ENCODE measurements around the gene LGALS9B.
"Not testable (repeated sequence)": the region's sequence is repeated elsewhere in the genome, so short reads cannot be mapped to it uniquely, and the experiment has no call there.

- not testable (repeated sequence) for TF ChIP-seq PPARA (CRISPR knock-in tag; IDR thresholded peaks at IDR 0.05; ENCODE audit: borderline replicate concordance); RARB (CRISPR knock-in tag; IDR thresholded peaks at IDR 0.05); ZNF8 (CRISPR knock-in tag; IDR thresholded peaks at IDR 0.05); PATZ1 (CRISPR knock-in tag; IDR thresholded peaks at IDR 0.05; ENCODE audit: borderline replicate concordance); ZFP30 (CRISPR knock-in tag; IDR thresholded peaks at IDR 0.05); TOX (CRISPR knock-in tag; IDR thresholded peaks at IDR 0.05; ENCODE audit: borderline replicate concordance); ESRRG (CRISPR knock-in tag; IDR thresholded peaks at IDR 0.05); SNAI2 (CRISPR knock-in tag; IDR thresholded peaks at IDR 0.05); ZNF70 (CRISPR knock-in tag; IDR thresholded peaks at IDR 0.05); ZC3H10 (CRISPR knock-in tag; IDR thresholded peaks at IDR 0.05)
Measured at GRCh38 chr17:20492971-20493370, 25.6 kb upstream of the LGALS9B start.
